ENCODE measurements around the gene GATAD2A.

The GATAD2A gene

DNA sequence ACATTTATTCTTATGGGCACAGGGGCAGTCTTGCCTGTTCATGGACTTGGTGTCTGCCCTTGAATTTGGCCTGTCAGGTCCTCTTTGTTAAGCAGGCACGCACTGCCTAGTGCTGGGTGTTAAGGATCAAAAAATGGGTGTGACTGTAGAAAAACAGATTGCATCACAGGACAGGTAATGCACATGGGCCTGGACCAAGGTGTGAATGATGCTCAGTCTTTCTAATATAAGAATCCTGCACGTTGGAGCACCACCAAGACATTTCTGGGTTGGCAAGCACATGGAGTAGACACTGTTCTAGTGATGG lies 33.7 kb downstream of the GATAD2A start:
- no peak for DNase-seq (ENCODE audit: low read depth)
- no peak overlapping the region for H3K4me3 ChIP-seq (replicated peaks; ENCODE audit: low read depth, low read length)
- no peak for TF ChIP-seq CTCF (IDR thresholded peaks at IDR 0.05; ENCODE audit: low read length, missing control alignments)

DNA sequence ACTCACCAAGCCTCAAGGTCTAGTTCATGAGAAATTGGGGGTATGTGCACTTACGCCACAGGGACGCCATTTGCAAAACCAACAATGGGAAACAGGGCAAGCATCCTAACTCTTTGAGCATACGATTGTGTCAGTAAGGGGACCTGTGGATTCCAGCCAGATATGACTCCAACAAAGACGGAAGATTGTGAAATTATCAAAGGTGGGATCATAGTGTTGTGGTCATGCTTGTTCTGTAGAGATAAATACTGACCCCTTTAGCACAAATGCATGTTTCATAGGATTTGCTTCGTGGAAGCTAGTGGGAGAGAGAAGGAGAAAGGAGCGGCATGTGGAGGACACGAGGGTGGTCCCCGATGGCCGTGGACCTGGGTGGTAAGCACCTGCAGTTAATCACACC lies 37.8 kb downstream of the GATAD2A start:
- no peak for DNase-seq (ENCODE audit: low read depth)
- TF ChIP-seq CTCF (IDR thresholded peaks at IDR 0.05; ENCODE audit: low read length, missing control alignments): no peak
- no peak overlapping the region for H3K4me3 ChIP-seq (replicated peaks; ENCODE audit: low read depth, low read length)

DNA sequence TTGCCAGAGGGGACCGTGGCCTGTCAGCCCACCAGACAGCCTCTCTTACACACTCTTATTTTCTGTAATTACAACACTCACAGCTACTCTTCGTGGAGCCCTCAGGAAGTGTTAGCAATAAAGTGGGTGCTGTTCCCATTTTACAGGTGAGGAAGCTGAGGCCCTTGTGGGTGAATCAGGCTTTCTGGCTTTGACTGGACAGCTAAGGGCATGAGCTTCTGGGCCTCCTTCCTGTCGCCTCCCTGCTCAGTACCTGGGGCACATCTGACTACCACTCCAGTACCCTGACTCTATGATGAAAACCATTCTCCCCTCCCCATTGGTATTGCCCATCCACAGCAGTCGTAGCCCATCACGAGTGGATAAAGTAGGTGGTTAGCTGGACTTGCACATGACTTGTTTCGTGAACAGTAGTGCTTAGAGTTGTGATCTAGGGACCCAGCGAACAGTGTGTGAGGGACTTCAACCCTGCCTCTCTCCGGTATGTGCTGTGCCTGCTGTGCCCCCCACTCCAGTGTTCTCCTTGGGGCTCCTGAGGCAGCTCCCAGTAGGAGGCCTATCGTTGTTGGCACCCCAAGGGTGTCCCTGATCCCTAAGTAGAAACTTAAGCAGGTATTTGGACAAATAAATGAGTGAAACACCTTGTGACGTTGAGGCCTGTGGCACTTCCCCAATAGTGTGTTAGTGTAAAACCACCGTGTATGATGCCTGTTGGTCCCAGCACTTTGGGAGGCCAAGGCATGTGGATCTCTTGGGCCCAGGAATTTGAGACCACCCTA lies 38.6 kb downstream of the GATAD2A start:
- no peak for DNase-seq (ENCODE audit: low read depth)

DNA sequence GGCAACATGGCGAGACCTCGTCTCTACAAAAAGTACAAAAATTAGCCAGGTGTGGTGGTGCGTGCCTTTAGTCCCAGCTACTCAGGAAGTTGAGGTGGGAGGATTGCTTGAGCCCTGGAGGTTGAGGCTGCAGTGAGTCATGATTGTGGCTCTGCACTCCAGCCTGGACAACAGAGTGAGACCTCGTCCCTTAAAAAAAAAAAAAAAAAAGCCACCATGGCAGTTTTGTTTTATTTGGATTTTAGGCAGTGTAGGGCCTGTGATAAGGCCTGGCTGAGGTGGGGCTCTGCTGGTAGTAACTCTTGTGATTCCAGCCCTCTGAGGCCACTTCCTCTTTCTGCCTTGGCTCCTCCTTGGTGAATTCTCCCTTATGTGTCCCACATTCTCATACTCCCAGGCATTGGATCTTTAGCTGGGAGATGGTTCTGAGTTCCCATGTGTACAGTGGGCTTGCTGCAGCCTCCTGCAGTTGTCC lies 39.2 kb downstream of the GATAD2A start:
- H3K4me3 ChIP-seq (replicated peaks; ENCODE audit: low read depth, low read length): no peak overlapping the region
- DNase-seq (ENCODE audit: low read depth): peak; percentile 54
- TF ChIP-seq CTCF (IDR thresholded peaks at IDR 0.05; ENCODE audit: low read length, missing control alignments): no peak

More for the DNA sequence above, 38.6 kb downstream of the GATAD2A start:
- no peak for TF ChIP-seq CTCF (IDR thresholded peaks at IDR 0.05; ENCODE audit: low read length, missing control alignments)
- H3K4me3 ChIP-seq (replicated peaks; ENCODE audit: low read depth, low read length): no peak overlapping the region

- TF ChIP-seq CTCF (IDR thresholded peaks at IDR 0.05; ENCODE audit: low read length, missing control alignments): no peak
- H3K4me3 ChIP-seq (replicated peaks; ENCODE audit: low read depth, low read length): no peak overlapping the region
- no peak for DNase-seq (ENCODE audit: low read depth)
These were observed 39.8 kb downstream of the GATAD2A start for GRCh38 chr19:19445288-19445687.

- no peak for DNase-seq (ENCODE audit: low read depth)
These were observed 40.5 kb downstream of the GATAD2A start for GRCh38 chr19:19445911-19446361.

More at GRCh38 chr19:19445911-19446361, 40.5 kb downstream of the GATAD2A start:
- no peak for TF ChIP-seq CTCF (IDR thresholded peaks at IDR 0.05; ENCODE audit: low read length, missing control alignments)
- H3K4me3 ChIP-seq (replicated peaks; ENCODE audit: low read depth, low read length): no peak overlapping the region

Measured in fibroblast of pulmonary artery (primary cell).